Kidney (tissue), 14 donors: ENCODE measurements around the gene BCOR. TPM values are rescaled to one million over a fixed set of nuclear protein-coding genes. Genes with fewer than 3 reads are reported as not detected.

Source experiments
- DNase-seq, 5 donors: peaks; one replicate each; pipeline ENCODE4 v3.0.0-alpha.2; 2013 to 2020
- FAIRE-seq: peaks from 2 replicates; lab custom pipeline; 2012; peaks lifted over from hg19 to GRCh38; lab: Jason Lieb, UNC
- H3K27ac ChIP-seq, 2 donors: one replicate each; pipeline ENCODE4 v1.7.0; 2013; ENCODE audit warnings: low read depth in 2 of 2, low read length in 2 of 2, inconsistent platforms in 1 of 2
- H3K27me3 ChIP-seq: one replicate; pipeline ENCODE4 v1.7.1; 2013; ENCODE audit warnings: low read length, inconsistent platforms; ENCODE audit not compliant: control insufficient read depth, insufficient read depth
- H3K36me3 ChIP-seq, 3 donors: one replicate each; pipeline versions ENCODE4 v1.7.0 to v1.7.1; 2013; ENCODE audit warnings: low read length in 3 of 3, control low read depth in 1 of 3, inconsistent platforms in 1 of 3; ENCODE audit not compliant: insufficient read depth in 3 of 3, control insufficient read depth in 2 of 3
- H3K4me1 ChIP-seq, 3 donors: one replicate each; pipeline versions ENCODE4 v1.7.0 to v1.7.1; 2013; ENCODE audit warnings: low read length in 3 of 3, inconsistent platforms in 1 of 3, low read depth in 1 of 3; ENCODE audit not compliant: control insufficient read depth in 2 of 3, insufficient read depth in 2 of 3
- H3K4me3 ChIP-seq, 3 donors: one replicate each; pipeline versions ENCODE4 v1.7.0 to v1.8.1; 2013; ENCODE audit warnings: low read length in 3 of 3, control low read depth in 1 of 3, inconsistent platforms in 1 of 3
- H3K9ac ChIP-seq, 3 donors: one replicate each; pipeline versions ENCODE4 v1.7.0 to v1.7.1; 2013; ENCODE audit warnings: low read length in 3 of 3, control low read depth in 1 of 3, inconsistent platforms in 1 of 3
- H3K9me3 ChIP-seq, 3 donors: one replicate each; pipeline versions ENCODE4 v1.7.0 to v1.7.1; 2013; ENCODE audit warnings: low read length in 3 of 3, control low read depth in 1 of 3, inconsistent platforms in 1 of 3; ENCODE audit not compliant: control insufficient read depth in 2 of 3, insufficient read depth in 1 of 3
- CTCF ChIP-seq: IDR thresholded peaks from 3 replicates; pipeline ENCODE4 v1.5.1; 2012; ENCODE audit warnings: mild to moderate bottlenecking, moderate library complexity, borderline replicate concordance; ENCODE audit not compliant: insufficient read depth; ENCODE audit errors: extremely low read depth
- intact Hi-C: fragments of 100-400 bp; cut with DNase I; formaldehyde crosslinking; loops from one replicate; pipeline ENCODE4 v1.11.1; 2022
- polyA plus RNA-seq: library from polyadenylated mRNA; stranded (reverse); fragments of 350-450 nt; fragmentation: Illumina TruSeq; extraction: RNeasy Lipid Tissue Mini Kit (QIAGEN cat#74804); gene quantifications from one replicate; pipeline ENCODE4 v1.2.3, GENCODE V29; 2014; ENCODE audit warnings: low read depth, low replicate concordance; ENCODE audit not compliant: insufficient read depth
- total RNA-seq: library from RNA; stranded (reverse); fragmentation: NEBNext Ultra II Directional; extraction: Animal tissue kit (Norgen Biotek cat#: 25700); gene quantifications from one replicate; pipeline ENCODE4 v1.2.1, GENCODE V29; 2021
- donor health status: control.
- donor health status: control.
- donor health status: control.
- donor health status: control.
- donor health status: control.
- donor health status: DM: yes; HTN: yes; CAD: no.
- donor health status: Normal renal cell carcinoma (clear cell type).

The BCOR gene
- total and polyA plus RNA-seq, 2 donors from 2014 or later: 7.7 to 33.9 TPM

GRCh38 chrX:40019541-40019940 lies 78.2 kb downstream of the BCOR start:
- H3K9ac ChIP-seq: no peak overlapping the region
- TF ChIP-seq CTCF: no peak
- intact Hi-C loops: loop anchor here (5.0 kb wide), 1 partner anchor 68 kb away; no protein-coding TSS in a partner anchor
- DNase-seq (no peak), FAIRE-seq (no peak)
- no peaks in the 10 kb centered on the region for H3K9me3 ChIP-seq
- H3K27ac ChIP-seq: no peak overlapping the region
- no peaks in the 10 kb centered on the region for H3K36me3 ChIP-seq
- no peaks in the 10 kb centered on the region for H3K4me1 ChIP-seq
- H3K27me3 ChIP-seq: no peaks in the 10 kb centered on the region
- H3K4me3 ChIP-seq: no peak overlapping the region

GRCh38 chrX:40018041-40018440 lies 79.7 kb downstream of the BCOR start:
- Histone ChIP-seq H3K27ac (no peak overlapping the region), H3K9me3 (no peaks in the 10 kb centered on the region), H3K4me1 (no peaks in the 10 kb centered on the region), H3K9ac (no peak overlapping the region), H3K27me3 (no peaks in the 10 kb centered on the region), H3K4me3 (no peak overlapping the region), H3K36me3 (no peaks in the 10 kb centered on the region)
- peak in 2 of 5 donors; percentile 46 to 63 for DNase-seq
- intact Hi-C loops: loop anchor here (5.0 kb wide), 1 partner anchor 69 kb away; no protein-coding TSS in a partner anchor
- TF ChIP-seq CTCF: no peak
- no peak for FAIRE-seq

GRCh38 chrX:40016749-40017148 lies 81.0 kb downstream of the BCOR start:
- H3K4me3 ChIP-seq: no peak overlapping the region
- intact Hi-C loops: loop anchor here (5.0 kb wide), 1 partner anchor 71 kb away; no protein-coding TSS in a partner anchor
- H3K27me3 ChIP-seq: peaks cover 2% of the 10 kb centered on the region
- no peak overlapping the region for H3K27ac ChIP-seq
- TF ChIP-seq CTCF: no peak
- peaks cover 0 to 9% (median 0%) of the 10 kb centered on the region in 3 donors for H3K4me1 ChIP-seq
- no peak for FAIRE-seq
- no peak overlapping the region for H3K9ac ChIP-seq
- no peaks in the 10 kb centered on the region for H3K9me3 ChIP-seq
- no peak for DNase-seq
- no peaks in the 10 kb centered on the region for H3K36me3 ChIP-seq

- Histone ChIP-seq H3K9ac (no peak overlapping the region), H3K4me1 (peaks cover 0 to 11% (median 0%) of the 10 kb centered on the region in 3 donors), H3K27me3 (peaks cover 8% of the 10 kb centered on the region), H3K4me3 (no peak overlapping the region), H3K27ac (no peak overlapping the region), H3K9me3 (no peaks in the 10 kb centered on the region), H3K36me3 (no peaks in the 10 kb centered on the region)
- DNase-seq: no peak
- no peak for FAIRE-seq
- intact Hi-C loops: loop anchor here (5.0 kb wide), 1 partner anchor 72 kb away; no protein-coding TSS in a partner anchor
- no peak for TF ChIP-seq CTCF
Measured at GRCh38 chrX:40015693-40016092, 82.1 kb downstream of the BCOR start.
